Mesenchymal stem cell (in vitro differentiated cells and primary cell): ENCODE results near the gene TICAM1. TPM values are rescaled to one million over a fixed set of nuclear protein-coding genes. Genes with fewer than 3 reads are reported as not detected.
A peak's percentile ranks its signal among the peaks of the same experiment; 100 is the strongest.

ENCODE experiments used
- DNase-seq: peaks from one replicate; pipeline ENCODE4 v3.0.0-alpha.2; 2013
- H2AFZ ChIP-seq: one replicate; pipeline ENCODE4 v1.6.1; 2013; ENCODE audit warnings: low read depth, mild to moderate bottlenecking, control low read depth, inconsistent platforms, low read length, moderate library complexity
- H2AK5ac ChIP-seq: 2 replicates; pipeline ENCODE4 v1.6.1; 2013; ENCODE audit warnings: low read length, moderate library complexity, mild to moderate bottlenecking, inconsistent platforms; ENCODE audit not compliant: severe bottlenecking
- H2BK120ac ChIP-seq: one replicate; pipeline ENCODE4 v1.6.1; 2013; ENCODE audit warnings: low read depth, mild to moderate bottlenecking, inconsistent platforms, low read length, moderate library complexity
- H2BK12ac ChIP-seq, 2 experiments: one replicate each; pipeline ENCODE4 v1.6.1; 2013; ENCODE audit warnings: inconsistent platforms in 2 of 2, low read length in 2 of 2, mild to moderate bottlenecking in 2 of 2, moderate library complexity in 2 of 2, control low read depth in 1 of 2
- H2BK15ac ChIP-seq: one replicate; pipeline ENCODE4 v1.6.1; 2013; ENCODE audit warnings: mild to moderate bottlenecking, low read depth, inconsistent platforms; ENCODE audit not compliant: poor library complexity, severe bottlenecking
- H2BK5ac ChIP-seq: 2 replicates; pipeline ENCODE4 v1.6.1; 2013; ENCODE audit warnings: low read depth, mild to moderate bottlenecking, low read length, control low read depth, inconsistent platforms; ENCODE audit not compliant: poor library complexity, severe bottlenecking
- H3K14ac ChIP-seq, 2 experiments: one replicate each; pipeline ENCODE4 v1.6.1; 2013; ENCODE audit warnings: inconsistent platforms in 2 of 2, low read length in 2 of 2, control low read depth in 1 of 2, mild to moderate bottlenecking in 1 of 2, moderate library complexity in 1 of 2
- H3K18ac ChIP-seq, 2 experiments: one replicate each; pipeline ENCODE4 v1.6.1; 2013; ENCODE audit warnings: inconsistent platforms in 2 of 2, low read length in 2 of 2, control low read depth in 1 of 2, low read depth in 1 of 2, mild to moderate bottlenecking in 1 of 2
- H3K23ac ChIP-seq, 2 experiments: one replicate each; pipeline ENCODE4 v1.6.1; 2013; ENCODE audit warnings: inconsistent platforms in 2 of 2, low read length in 2 of 2, mild to moderate bottlenecking in 2 of 2, moderate library complexity in 2 of 2, control low read depth in 1 of 2
- H3K27ac ChIP-seq: 2 replicates; pipeline ENCODE4 v1.5.1; 2013; ENCODE audit warnings: mild to moderate bottlenecking, moderate library complexity, low read length, control low read depth, inconsistent platforms; ENCODE audit not compliant: poor library complexity, severe bottlenecking
- H3K27me3 ChIP-seq, 2 experiments: 2 replicates each; pipeline versions ENCODE4 v1.6.1 to v1.7.0; 2013; ENCODE audit warnings: low read length in 2 of 2, mild to moderate bottlenecking in 2 of 2, moderate library complexity in 2 of 2, control low read depth in 1 of 2, inconsistent platforms in 1 of 2; ENCODE audit not compliant: control insufficient read depth in 1 of 2, insufficient read depth in 1 of 2
- H3K36me3 ChIP-seq, 2 experiments: 2 replicates each; pipeline versions ENCODE4 v1.6.1 to v1.7.0; 2013; ENCODE audit warnings: low read length in 2 of 2, control low read depth in 1 of 2, inconsistent platforms in 1 of 2, low read depth in 1 of 2, mild to moderate bottlenecking in 1 of 2; ENCODE audit not compliant: insufficient read depth in 2 of 2, control insufficient read depth in 1 of 2
- H3K4ac ChIP-seq, 2 experiments: one replicate each; pipeline ENCODE4 v1.6.1; 2013; ENCODE audit warnings: inconsistent platforms in 2 of 2, low read length in 2 of 2, mild to moderate bottlenecking in 2 of 2, moderate library complexity in 2 of 2, control low read depth in 1 of 2, low read depth in 1 of 2
- H3K4me1 ChIP-seq: 2 replicates; pipeline ENCODE4 v1.6.1; 2013; ENCODE audit warnings: low read depth, low read length, control low read depth; ENCODE audit not compliant: control insufficient read depth, insufficient read depth
- H3K4me2 ChIP-seq: 2 replicates; pipeline ENCODE4 v1.6.1; 2013; ENCODE audit warnings: low read length, mild to moderate bottlenecking, inconsistent platforms; ENCODE audit not compliant: poor library complexity, severe bottlenecking
- H3K4me3 ChIP-seq, 2 experiments: 2 replicates each; pipeline versions ENCODE4 v1.5.1 to v1.7.0; 2013; ENCODE audit warnings: low read length in 2 of 2, mild to moderate bottlenecking in 2 of 2, control low read depth in 1 of 2, low read depth in 1 of 2; ENCODE audit not compliant: insufficient read depth in 1 of 2
- H3K79me1 ChIP-seq: replicated peaks from 2 replicates; pipeline ENCODE4 v1.6.1; 2013; ENCODE audit warnings: mild to moderate bottlenecking, control low read depth, low read length, inconsistent platforms; ENCODE audit not compliant: poor library complexity, severe bottlenecking
- H3K9ac ChIP-seq: 2 replicates; pipeline ENCODE4 v1.7.0; 2013; ENCODE audit warnings: mild to moderate bottlenecking, low read length, moderate library complexity
- H3K9me3 ChIP-seq: 2 replicates; pipeline ENCODE4 v1.7.0; 2013; ENCODE audit warnings: mild to moderate bottlenecking, low read length; ENCODE audit not compliant: control insufficient read depth
- H4K8ac ChIP-seq: one replicate; pipeline ENCODE4 v1.6.1; 2013; ENCODE audit warnings: inconsistent platforms, mild to moderate bottlenecking, low read length, moderate library complexity
- H4K91ac ChIP-seq: one replicate; pipeline ENCODE4 v1.6.1; 2013; ENCODE audit warnings: mild to moderate bottlenecking, low read length, inconsistent platforms
- WGBS: methylation state at CpG from one replicate; pipeline ENCODE4 v1.1.7; 2013; ENCODE audit warnings: mixed read lengths; 5-methylcytosine and 5-hydroxymethylcytosine counted together
- small RNA-seq: library from polyadenylated mRNA; stranded (forward); fragments of <200 nt; extraction: miRNeasy Mini kit (QIAGEN cat#:217004); gene quantifications from one replicate; pipeline ENCODE3, GENCODE V24; 2013; ENCODE audit warnings: low read depth

Gene TICAM1

DNA sequence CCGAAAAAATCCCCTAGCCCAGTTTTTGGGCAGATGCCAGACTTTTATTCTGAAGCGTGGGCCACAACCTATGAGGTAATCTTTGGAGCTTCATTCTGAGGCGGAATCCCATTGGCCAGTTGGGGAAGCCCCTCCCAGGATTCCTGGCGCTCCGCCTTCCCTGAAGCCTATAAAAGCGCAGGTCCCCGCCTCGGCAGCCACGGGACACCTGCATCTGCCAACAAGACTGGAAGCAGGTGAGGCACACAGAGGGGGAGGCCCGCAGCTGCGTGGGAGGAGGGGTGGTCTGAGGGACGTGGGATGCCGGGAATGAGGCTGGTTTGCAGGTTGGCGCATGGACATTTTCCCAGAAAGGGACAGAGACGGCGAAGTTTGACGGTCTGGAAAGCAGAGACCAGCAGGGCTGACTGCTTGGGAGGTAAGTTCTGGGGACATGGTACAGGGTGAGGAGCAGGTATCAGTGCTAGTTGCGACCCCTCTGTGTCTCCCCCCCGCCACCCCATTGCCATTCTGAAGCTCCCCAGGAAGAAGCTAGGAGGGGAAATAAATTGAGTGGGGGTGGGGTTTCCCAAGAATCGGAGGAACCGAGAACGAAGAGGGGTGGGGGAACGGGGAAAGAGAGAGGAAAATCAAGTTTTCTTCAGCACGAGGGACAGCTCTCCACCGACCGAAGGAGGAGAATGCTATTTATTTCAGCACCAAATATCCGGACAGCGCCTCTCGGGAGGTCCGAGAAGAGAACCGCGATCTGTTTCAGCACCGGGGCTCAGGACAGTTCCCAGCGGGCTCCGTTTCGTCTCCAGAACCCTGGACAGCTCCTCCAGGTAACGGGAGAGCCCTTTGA, 62.4 kb downstream of the TICAM1 start:
- H3K4ac ChIP-seq, result no peak overlapping the region
- no peaks in the 10 kb centered on the region for H3K4me1 ChIP-seq
- no peak overlapping the region for H3K27ac ChIP-seq
- no peaks in the 10 kb centered on the region for H3K36me3 ChIP-seq
- H4K8ac ChIP-seq, result no peak overlapping the region
- DNase-seq, result peak; percentile 84
- no peak overlapping the region for H3K4me2 ChIP-seq
- H3K9me3 ChIP-seq, result no peaks in the 10 kb centered on the region
- no peak overlapping the region for H3K23ac ChIP-seq
- H3K4me3 ChIP-seq, result no peak overlapping the region
- no peak overlapping the region for H3K14ac ChIP-seq
- H3K79me1 ChIP-seq, result no peaks in the 10 kb centered on the region
- no peak overlapping the region for H2BK5ac ChIP-seq
- 16% methylated on average over 33 of the region's 37 CpGs for WGBS
- H4K91ac ChIP-seq, result no peak overlapping the region
- H2AFZ ChIP-seq, result no peak overlapping the region
- H2BK120ac ChIP-seq, result no peak overlapping the region
- no peak overlapping the region for H3K18ac ChIP-seq
- no peak overlapping the region for H3K9ac ChIP-seq
- peaks cover 22 to 27% of the 10 kb centered on the region in 2 experiments for H3K27me3 ChIP-seq
- H2BK15ac ChIP-seq, result no peak overlapping the region
- no peak overlapping the region for H2BK12ac ChIP-seq
- H2AK5ac ChIP-seq, result no peak overlapping the region

Small RNA genes lying within 50 kb of the gene (small RNA-seq; reads per million reads assigned to genes)
- not detected for gene MIR7-3
